H1 (cell line): ENCODE measurements around the gene HMG20A. TPM values are rescaled to one million over a fixed set of nuclear protein-coding genes. Genes with fewer than 3 reads are reported as not detected.

Experiments
- CTCF ChIA-PET: fragments of 300-600 bp; sonication (Branson Sonifier 250); formaldehyde crosslinking; loops from one replicate; lab custom pipeline; 2021; ENCODE audit not compliant: partially characterized antibody; lab: Charles Lee
- POLR2A ChIA-PET: fragments of 300-600 bp; sonication (Branson Sonifier 250); formaldehyde crosslinking; loops from one replicate; lab custom pipeline; 2021; ENCODE audit warnings: inconsistent platforms; ENCODE audit not compliant: partially characterized antibody; lab: Charles Lee
- DNase-seq, 2 experiments: peaks; one replicate each; pipeline versions ENCODE4 v3.0.0 to v3.0.0-alpha.2; 2010 to 2022; ENCODE audit warnings: low spot score in 2 of 2, low read depth in 1 of 2, mixed read lengths in 1 of 2
- FAIRE-seq: peaks from 2 replicates; lab custom pipeline; 2011; peaks lifted over from hg19 to GRCh38; lab: Jason Lieb, UNC
- H2AFZ ChIP-seq: 2 replicates; pipeline ENCODE4 v1.8.1; 2012; ENCODE audit warnings: low read length, inconsistent platforms
- H2AK5ac ChIP-seq: 2 replicates; pipeline ENCODE4 v1.6.1; 2013; ENCODE audit warnings: low read depth, low read length
- H2BK120ac ChIP-seq: replicated peaks from 2 replicates; pipeline ENCODE3; 2013; ENCODE audit warnings: low read depth, low read length, inconsistent platforms
- H2BK12ac ChIP-seq: 2 replicates; pipeline ENCODE4 v1.6.1; 2013; ENCODE audit warnings: low read depth, low read length
- H2BK15ac ChIP-seq: 2 replicates; pipeline ENCODE4 v1.6.1; 2013; ENCODE audit warnings: low read length
- H2BK20ac ChIP-seq: 2 replicates; pipeline ENCODE4 v1.6.1; 2013; ENCODE audit warnings: low read length
- H2BK5ac ChIP-seq: 2 replicates; pipeline ENCODE4 v1.6.1; 2013; ENCODE audit warnings: low read depth, low read length
- H3K14ac ChIP-seq: 2 replicates; pipeline ENCODE4 v1.6.1; 2013; ENCODE audit warnings: inconsistent platforms; ENCODE audit not compliant: insufficient read length
- H3K18ac ChIP-seq: 2 replicates; pipeline ENCODE4 v1.6.1; 2013; ENCODE audit warnings: low read length; ENCODE audit errors: extremely low read depth
- H3K23ac ChIP-seq: 2 replicates; pipeline ENCODE4 v1.6.1; 2013; ENCODE audit warnings: inconsistent platforms; ENCODE audit not compliant: insufficient read length
- H3K23me2 ChIP-seq: 2 replicates; pipeline ENCODE4 v1.6.1; 2013; ENCODE audit warnings: low read depth, low read length
- H3K27ac ChIP-seq: 2 replicates; pipeline ENCODE4 v1.6.1; 2011; ENCODE audit warnings: low read depth, low read length, inconsistent platforms
- H3K27me3 ChIP-seq, 4 experiments: replicated peaks in 1 of 4; 1 replicate in 1 of 4; 2 replicates in 3 of 4; pipeline versions ENCODE4 v1.6.1 to v1.8.1; 2011 to 2013; ENCODE audit warnings: low read length in 3 of 4, mild to moderate bottlenecking in 3 of 4, inconsistent platforms in 2 of 4, mixed read lengths in 2 of 4, moderate library complexity in 1 of 4; ENCODE audit not compliant: control insufficient read depth in 3 of 4, insufficient read depth in 3 of 4; ENCODE audit errors: extremely low read depth in 1 of 4
- H3K36me3 ChIP-seq, 4 experiments: 2 replicates each; pipeline versions ENCODE4 v1.6.1 to v1.8.1; 2011 to 2013; ENCODE audit warnings: mild to moderate bottlenecking in 4 of 4, low read length in 3 of 4, moderate library complexity in 2 of 4, control low read depth in 1 of 4, inconsistent platforms in 1 of 4; ENCODE audit not compliant: insufficient read depth in 4 of 4, control insufficient read depth in 2 of 4
- H3K4ac ChIP-seq: replicated peaks from 2 replicates; pipeline ENCODE3; 2013; ENCODE audit warnings: low read length, low read depth, mixed read lengths, inconsistent platforms; ENCODE audit not compliant: insufficient read length
- H3K4me1 ChIP-seq, 4 experiments: replicated peaks in 1 of 4; 1 replicate in 1 of 4; 2 replicates in 3 of 4; pipeline versions ENCODE4 v1.6.1 to v1.8.1; 2011 to 2013; ENCODE audit warnings: low read length in 3 of 4, inconsistent platforms in 2 of 4, mixed read lengths in 1 of 4; ENCODE audit not compliant: insufficient read depth in 4 of 4, control insufficient read depth in 3 of 4
- H3K4me2 ChIP-seq, 2 experiments: 2 replicates each; pipeline versions ENCODE4 v1.6.1 to v1.8.1; 2011 to 2013; ENCODE audit warnings: low read depth in 2 of 2, low read length in 2 of 2, control low read depth in 1 of 2, inconsistent platforms in 1 of 2, mild to moderate bottlenecking in 1 of 2; ENCODE audit not compliant: insufficient read depth in 1 of 2
- H3K4me3 ChIP-seq, 4 experiments: fragments of 200-600, 300-600 bp in 1 of 4; sonication (generic), shearing (Covaris generic), sonication (Bioruptor Twin) in 1 of 4; 2 replicates each; pipeline versions ENCODE4 v1.5.1 to v1.8.1; 2011 to 2016; ENCODE audit warnings: low read length in 4 of 4, low read depth in 3 of 4, control low read depth in 2 of 4, inconsistent platforms in 2 of 4, mild to moderate bottlenecking in 2 of 4, mixed read lengths in 1 of 4, moderate library complexity in 1 of 4; ENCODE audit not compliant: insufficient read depth in 2 of 4; ENCODE audit errors: extremely low read depth in 1 of 4
- H3K56ac ChIP-seq: replicated peaks from 2 replicates; pipeline ENCODE3; 2013; ENCODE audit warnings: low read depth, mild to moderate bottlenecking, mixed read lengths, low read length, inconsistent platforms; ENCODE audit not compliant: insufficient read length
- H3K79me1 ChIP-seq: 2 replicates; pipeline ENCODE4 v1.6.1; 2013; ENCODE audit warnings: low read depth, low read length, control low read depth
- H3K79me2 ChIP-seq, 2 experiments: 2 replicates each; pipeline versions ENCODE4 v1.6.1 to v1.8.1; 2012 to 2013; ENCODE audit warnings: low read length in 2 of 2, mild to moderate bottlenecking in 2 of 2, inconsistent platforms in 1 of 2; ENCODE audit not compliant: insufficient read depth in 2 of 2, control insufficient read depth in 1 of 2
- H3K9ac ChIP-seq, 4 experiments: replicated peaks in 1 of 4; 1 replicate in 1 of 4; 2 replicates in 3 of 4; pipeline versions ENCODE4 v1.6.1 to v1.8.1; 2011 to 2013; ENCODE audit warnings: low read depth in 3 of 4, low read length in 3 of 4, control low read depth in 2 of 4, mild to moderate bottlenecking in 2 of 4, moderate library complexity in 2 of 4, inconsistent platforms in 1 of 4; ENCODE audit errors: extremely low read depth in 1 of 4
- H3K9me3 ChIP-seq, 2 experiments: 2 replicates each; pipeline versions ENCODE4 v1.6.1 to v1.8.1; 2012 to 2013; ENCODE audit warnings: mild to moderate bottlenecking in 2 of 2, moderate library complexity in 2 of 2, control low read depth in 1 of 2, inconsistent platforms in 1 of 2, low read depth in 1 of 2, low read length in 1 of 2, mixed read lengths in 1 of 2; ENCODE audit not compliant: insufficient read depth in 2 of 2
- H4K20me1 ChIP-seq, 2 experiments: replicated peaks in 1 of 2; 2 replicates each; pipeline versions ENCODE3 to v1.8.1; 2011 to 2013; ENCODE audit warnings: inconsistent platforms in 2 of 2, low read length in 2 of 2, mild to moderate bottlenecking in 1 of 2; ENCODE audit not compliant: insufficient read depth in 2 of 2, control insufficient read depth in 1 of 2
- H4K5ac ChIP-seq: 2 replicates; pipeline ENCODE4 v1.6.1; 2013; ENCODE audit warnings: low read length, low read depth, mixed read lengths, inconsistent platforms; ENCODE audit not compliant: insufficient read length
- H4K8ac ChIP-seq: 2 replicates; pipeline ENCODE4 v1.8.0; 2013; ENCODE audit warnings: mild to moderate bottlenecking, moderate library complexity, low read length, inconsistent platforms; ENCODE audit not compliant: insufficient read depth; ENCODE audit errors: extremely low read depth
- H4K91ac ChIP-seq: replicated peaks from 2 replicates; pipeline ENCODE3; 2013; ENCODE audit warnings: low read length, mixed read lengths, inconsistent platforms; ENCODE audit not compliant: insufficient read length
- CEBPB ChIP-seq: IDR thresholded peaks from 2 replicates; pipeline ENCODE4 v1.6.1; 2012; ENCODE audit warnings: low read depth, low read length
- CHD2 ChIP-seq: IDR thresholded peaks from 2 replicates; pipeline ENCODE4 v1.6.1; 2012; ENCODE audit warnings: low read length, improper control_type of control experiment
- CREB1 ChIP-seq: IDR thresholded peaks from 2 replicates; pipeline ENCODE4 v1.6.1; 2012; ENCODE audit warnings: inconsistent platforms
- EP300 ChIP-seq, 2 experiments: IDR thresholded peaks; 1 replicate in 1 of 2; 2 replicates in 1 of 2; pipeline ENCODE4 v1.6.1; 2011 to 2012; ENCODE audit warnings: low read depth in 2 of 2, low read length in 2 of 2, mild to moderate bottlenecking in 2 of 2, borderline replicate concordance in 1 of 2, inconsistent platforms in 1 of 2, moderate library complexity in 1 of 2
- EZH2 ChIP-seq: fragments of 200-600 bp; sonication (generic); IDR thresholded peaks from 2 replicates; pipeline ENCODE4 v1.7.1; 2012; ENCODE audit warnings: low read depth, mild to moderate bottlenecking, moderate library complexity, low read length, inconsistent platforms; ENCODE audit not compliant: severe bottlenecking
- FOSL1 ChIP-seq: IDR thresholded peaks from 2 replicates; pipeline ENCODE4 v1.6.1; 2011; ENCODE audit warnings: mild to moderate bottlenecking, low read depth, low read length, moderate library complexity; ENCODE audit not compliant: insufficient read depth
- SP1 ChIP-seq: IDR thresholded peaks from 2 replicates; pipeline ENCODE4 v1.6.1; 2011; ENCODE audit warnings: low read depth, low read length
- SRF ChIP-seq: IDR thresholded peaks from 2 replicates; pipeline ENCODE4 v1.6.1; 2011; ENCODE audit warnings: mild to moderate bottlenecking, low read depth, low read length, moderate library complexity
- YY1 ChIP-seq: IDR thresholded peaks from 2 replicates; pipeline ENCODE4 v1.6.1; 2011; ENCODE audit warnings: low read depth, mild to moderate bottlenecking, low read length
- ZNF274 ChIP-seq: IDR thresholded peaks from 2 replicates; pipeline ENCODE4 v1.7.0; 2012; ENCODE audit warnings: low read length, borderline replicate concordance; ENCODE audit errors: extremely low read depth
- WGBS, 2 experiments: shearing (Covaris generic) in 1 of 2; methylation state at CpG; one replicate each; pipeline versions ENCODE4 v1.1.6 to v1.1.7; 2013 to 2015; ENCODE audit warnings: low lambda C conversion rate in 2 of 2, mixed read lengths in 2 of 2, inconsistent platforms in 1 of 2, low coverage in 1 of 2, missing lambda C conversion rate in 1 of 2; ENCODE audit not compliant: insufficient replicate concordance in 2 of 2, insufficient coverage in 1 of 2, insufficient read length in 1 of 2; ENCODE audit errors: extremely low coverage in 1 of 2, missing lambda C conversion rate in 1 of 2; 5-methylcytosine and 5-hydroxymethylcytosine counted together
- polyA plus RNA-seq, 7 experiments: library from polyadenylated mRNA; depleted of rRNA in 3 of 7; stranded (reverse) in 5 of 7; unstranded in 2 of 7; fragments of >200 nt in 5 of 7; fragments of 200-250 nt in 2 of 7; gene quantifications; 1 replicate in 5 of 7; 2 replicates in 1 of 7; 4 replicates in 1 of 7; pipeline versions ENCODE4 v1.2.1 to v1.2.3, GENCODE V29; 2011 to 2013; ENCODE audit warnings: missing spikeins in 2 of 7, mixed read lengths in 2 of 7
- total RNA-seq: library from RNA; stranded (reverse); fragmentation: NEBNext Ultra II Directional; extraction: Animal tissue kit (Norgen Biotek cat#: 25700); gene quantifications from 2 replicates; pipeline ENCODE4 v1.2.1, GENCODE V29; 2021
- TF ChIP-seq, protein P1 (sequence below): IDR thresholded peaks from 2 replicates; pipeline ENCODE4 v1.6.1; 2011; ENCODE audit warnings: low read length, improper control_type of control experiment

The HMG20A gene
- total and polyA plus RNA-seq, 2 of the 8 experiments (the other 6 are each of a cell fraction or from before 2014, with no cell fraction given) = 52.1 to 59.7 TPM

- Histone ChIP-seq H2AFZ (no peak overlapping the region), H4K91ac (no peak overlapping the region), H3K18ac (no peak overlapping the region), H3K4me2 (no peak overlapping the region), H2BK12ac (no peak overlapping the region), H3K23me2 (no peaks in the 10 kb centered on the region), H2AK5ac (no peak overlapping the region), H3K9ac (no peak overlapping the region), H2BK120ac (no peak overlapping the region), H3K36me3 (no peaks in the 10 kb centered on the region), H3K27ac (no peak overlapping the region), H3K9me3 (no peaks in the 10 kb centered on the region), H4K8ac (no peak overlapping the region), H3K4ac (no peak overlapping the region), H2BK15ac (no peak overlapping the region), H4K5ac (no peak overlapping the region), H3K4me3 (no peak overlapping the region), H3K27me3 (peaks cover 0 to 1% (median 0%) of the 10 kb centered on the region in 4 experiments; a peak in 1 of 7 replicates), H3K79me1 (peaks cover 3% of the 10 kb centered on the region; the same call in 1 of the 2 replicates), H3K4me1 (peaks cover 0 to 2% (median 0%) of the 10 kb centered on the region in 4 experiments; a peak in 1 of 7 replicates), H4K20me1 (peaks cover 0 to 2% of the 10 kb centered on the region in 2 experiments), H3K79me2 (peaks cover 0 to 89% of the 10 kb centered on the region in 2 experiments; a peak in 3 of 4 replicates), H3K23ac (no peak overlapping the region), H2BK5ac (no peak overlapping the region), H2BK20ac (no peak overlapping the region), H3K14ac (no peak overlapping the region), H3K56ac (no peak overlapping the region)
- POLR2A ChIA-PET = interaction anchor here (0.7 to 1.5 kb wide), 2 partner anchors 15 to 233 kb away, joined by 3 to 4 read pairs; no protein-coding TSS in a partner anchor
- WGBS, 2 experiments = 94 to 100% methylated on average over 1 of the region's 1 CpG
- FAIRE-seq (no peak), DNase-seq (no peak)
- CTCF ChIA-PET = interaction anchor here (0.9 to 1.2 kb wide), 3 partner anchors 8 to 117 kb away, joined by 3 read pairs; no protein-coding TSS in a partner anchor
- TF ChIP-seq CEBPB (no peak), CREB1 (no peak), SP1 (no peak), CHD2 (no peak), FOSL1 (no peak), SRF (no peak), EZH2 (no peak), ZNF274 (no peak), YY1 (no peak), EP300 (IDR thresholded peaks at IDR 0.05; ENCODE audit: borderline replicate concordance in 1 of 2, low read depth in 2 of 2, low read length in 2 of 2) (no peak)
- TF ChIP-seq, protein P1, sequence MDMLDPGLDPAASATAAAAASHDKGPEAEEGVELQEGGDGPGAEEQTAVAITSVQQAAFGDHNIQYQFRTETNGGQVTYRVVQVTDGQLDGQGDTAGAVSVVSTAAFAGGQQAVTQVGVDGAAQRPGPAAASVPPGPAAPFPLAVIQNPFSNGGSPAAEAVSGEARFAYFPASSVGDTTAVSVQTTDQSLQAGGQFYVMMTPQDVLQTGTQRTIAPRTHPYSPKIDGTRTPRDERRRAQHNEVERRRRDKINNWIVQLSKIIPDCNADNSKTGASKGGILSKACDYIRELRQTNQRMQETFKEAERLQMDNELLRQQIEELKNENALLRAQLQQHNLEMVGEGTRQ = no peak
These were observed 5.7 kb downstream of the HMG20A start for GRCh38 chr15:77426377-77426776.
